ENCODE data around the gene PTPN1. TPM values are rescaled to one million over a fixed set of nuclear protein-coding genes. Genes with fewer than 3 reads are reported as not detected.
A peak's percentile ranks its signal among the peaks of the same experiment; 100 is the strongest.

Gene PTPN1
- total RNA-seq, 2 experiments from 2014 or later, result 79.0 to 92.8 TPM

GRCh38 chr20:50582092-50582491, 71.9 kb downstream of the PTPN1 start:
- Mint-ChIP-seq H3K36me3 (ENCODE audit: low read depth) (peaks cover 60% of the 10 kb centered on the region), H3K4me3 (no peak overlapping the region), H3K27ac (no peak overlapping the region), H3K27me3 (no peaks in the 10 kb centered on the region), H3K4me1 (peaks cover 10% of the 10 kb centered on the region), H3K9me3 (ENCODE audit: low read depth) (no peaks in the 10 kb centered on the region)
- intact Hi-C loops (cut with DNase I, micrococcal nuclease), result no loop called here
- ChIA-PET CTCF (interaction anchor here (0.8 to 1.0 kb wide), 2 partner anchors 11 to 12 kb away, joined by 5 to 6 read pairs; no protein-coding TSS in a partner anchor), POLR2A (no interaction called here)
- ATAC-seq (no peak), DNase-seq (no peak)

GRCh38 chr20:50582591-50583234, 72.5 kb downstream of the PTPN1 start:
- H3K27me3 Mint-ChIP-seq, result no peaks in the 10 kb centered on the region
- H3K9me3 Mint-ChIP-seq (ENCODE audit: low read depth), result no peaks in the 10 kb centered on the region
- ChIA-PET CTCF (interaction anchor here (1.0 kb wide), 1 partner anchor 11 kb away, joined by 5 read pairs; no protein-coding TSS in a partner anchor), POLR2A (no interaction called here)
- H3K4me3 Mint-ChIP-seq, result no peak overlapping the region
- ATAC-seq (no peak), DNase-seq (no peak)
- H3K27ac Mint-ChIP-seq, result no peak overlapping the region
- H3K4me1 Mint-ChIP-seq, result peaks cover 10% of the 10 kb centered on the region
- intact Hi-C loops (cut with DNase I, micrococcal nuclease), result no loop called here
- H3K36me3 Mint-ChIP-seq (ENCODE audit: low read depth), result peaks cover 55% of the 10 kb centered on the region

- ChIA-PET CTCF (interaction anchor here (0.8 to 1.3 kb wide), 3 partner anchors 67 to 512 kb away, joined by 3 read pairs; no protein-coding TSS in a partner anchor), POLR2A (no interaction called here)
- ATAC-seq (no peak), DNase-seq (no peak)
- peaks cover 3% of the 10 kb centered on the region for H3K4me1 Mint-ChIP-seq
- intact Hi-C loops (cut with DNase I, micrococcal nuclease), result no loop called here
- no peak overlapping the region for H3K4me3 Mint-ChIP-seq
- no peaks in the 10 kb centered on the region for H3K9me3 Mint-ChIP-seq (ENCODE audit: low read depth)
- peak overlapping the region; percentile 5 for H3K27ac Mint-ChIP-seq
- H3K27me3 Mint-ChIP-seq, result no peaks in the 10 kb centered on the region
- peaks cover 52% of the 10 kb centered on the region for H3K36me3 Mint-ChIP-seq (ENCODE audit: low read depth)
These were observed 73.4 kb downstream of the PTPN1 start for GRCh38 chr20:50583442-50584150.

- H3K27ac Mint-ChIP-seq, result peak overlapping the region; percentile 43
- ATAC-seq, result no peak
- no peak for DNase-seq
- H3K36me3 Mint-ChIP-seq (ENCODE audit: low read depth), result peaks cover 43% of the 10 kb centered on the region
- no peak overlapping the region for H3K4me3 Mint-ChIP-seq
- H3K9me3 Mint-ChIP-seq (ENCODE audit: low read depth), result no peaks in the 10 kb centered on the region
- peaks cover 3% of the 10 kb centered on the region for H3K4me1 Mint-ChIP-seq
- intact Hi-C loops (cut with DNase I, micrococcal nuclease), result no loop called here
- ChIA-PET POLR2A (no interaction called here), CTCF (interaction anchor here (0.6 to 1.3 kb wide), 8 partner anchors 68 to 514 kb away, joined by 3 to 4 read pairs (median 3); no protein-coding TSS in a partner anchor)
- no peaks in the 10 kb centered on the region for H3K27me3 Mint-ChIP-seq
These were observed 74.5 kb downstream of the PTPN1 start for GRCh38 chr20:50584687-50585086.

- intact Hi-C loops (cut with DNase I, micrococcal nuclease), result no loop called here
- no peak overlapping the region for H3K4me3 Mint-ChIP-seq
- peaks cover 3% of the 10 kb centered on the region for H3K4me1 Mint-ChIP-seq
- DNase-seq, result no peak
- H3K9me3 Mint-ChIP-seq (ENCODE audit: low read depth), result no peaks in the 10 kb centered on the region
- ATAC-seq, result no peak
- H3K27me3 Mint-ChIP-seq, result no peaks in the 10 kb centered on the region
- CTCF ChIA-PET, result interaction anchor here (0.6 to 1.3 kb wide), 7 partner anchors 10 to 514 kb away, joined by 3 to 4 read pairs (median 3); no protein-coding TSS in a partner anchor
- peaks cover 40% of the 10 kb centered on the region for H3K36me3 Mint-ChIP-seq (ENCODE audit: low read depth)
- H3K27ac Mint-ChIP-seq, result peak overlapping the region; percentile 43
- POLR2A ChIA-PET, result no interaction called here
These were observed 75.0 kb downstream of the PTPN1 start for GRCh38 chr20:50585214-50585613.

- Mint-ChIP-seq H3K4me1 (peaks cover 3% of the 10 kb centered on the region), H3K9me3 (ENCODE audit: low read depth) (no peaks in the 10 kb centered on the region), H3K4me3 (no peak overlapping the region), H3K27ac (no peak overlapping the region), H3K27me3 (no peaks in the 10 kb centered on the region), H3K36me3 (ENCODE audit: low read depth) (peaks cover 35% of the 10 kb centered on the region)
- ChIA-PET CTCF (interaction anchor here (0.7 to 1.3 kb wide), 5 partner anchors 10 to 400 kb away, joined by 3 to 4 read pairs (median 4); no protein-coding TSS in a partner anchor), POLR2A (no interaction called here)
- DNase-seq, result no peak
- intact Hi-C loops (cut with DNase I, micrococcal nuclease), result no loop called here
- ATAC-seq, result no peak
These were observed 75.5 kb downstream of the PTPN1 start for GRCh38 chr20:50585678-50586077.

- ChIA-PET CTCF (interaction anchor here (0.6 to 2.4 kb wide), 13 partner anchors 11 to 444 kb away, joined by 3 to 12 read pairs (median 3); no protein-coding TSS in a partner anchor), POLR2A (no interaction called here)
- Mint-ChIP-seq H3K27me3 (no peaks in the 10 kb centered on the region), H3K4me3 (no peak overlapping the region), H3K9me3 (ENCODE audit: low read depth) (no peaks in the 10 kb centered on the region), H3K27ac (no peak overlapping the region), H3K36me3 (ENCODE audit: low read depth) (peaks cover 27% of the 10 kb centered on the region), H3K4me1 (peaks cover 3% of the 10 kb centered on the region)
- intact Hi-C loops (cut with DNase I, micrococcal nuclease), result no loop called here
- DNase-seq (no peak), ATAC-seq (no peak)
These were observed 76.5 kb downstream of the PTPN1 start for GRCh38 chr20:50586531-50587232.

GRCh38 chr20:50587291-50587961, 77.2 kb downstream of the PTPN1 start:
- peaks cover 3% of the 10 kb centered on the region for H3K4me1 Mint-ChIP-seq
- DNase-seq, result no peak
- peak; percentile 19 for ATAC-seq
- no peak overlapping the region for H3K27ac Mint-ChIP-seq
- CTCF ChIA-PET, result interaction anchor here (0.6 to 2.4 kb wide), 14 partner anchors 10 to 245 kb away, joined by 3 to 12 read pairs (median 4); no protein-coding TSS in a partner anchor
- H3K4me3 Mint-ChIP-seq, result no peak overlapping the region
- no peaks in the 10 kb centered on the region for H3K27me3 Mint-ChIP-seq
- POLR2A ChIA-PET, result interaction anchor here (1.0 kb wide), 1 partner anchor 105 kb away, joined by 3 read pairs; no protein-coding TSS in a partner anchor
- intact Hi-C loops (cut with DNase I, micrococcal nuclease), result no loop called here
- no peaks in the 10 kb centered on the region for H3K9me3 Mint-ChIP-seq (ENCODE audit: low read depth)
- H3K36me3 Mint-ChIP-seq (ENCODE audit: low read depth), result peaks cover 22% of the 10 kb centered on the region

GRCh38 chr20:50588034-50588736, 78.0 kb downstream of the PTPN1 start:
- DNase-seq, result peak; percentile 89
- Mint-ChIP-seq H3K4me1 (peaks cover 3% of the 10 kb centered on the region), H3K36me3 (ENCODE audit: low read depth) (peaks cover 18% of the 10 kb centered on the region), H3K9me3 (ENCODE audit: low read depth) (no peaks in the 10 kb centered on the region), H3K4me3 (no peak overlapping the region), H3K27me3 (no peaks in the 10 kb centered on the region), H3K27ac (no peak overlapping the region)
- ChIA-PET CTCF (interaction anchor here (0.5 to 2.4 kb wide), 27 partner anchors 9 to 400 kb away, joined by 3 to 12 read pairs (median 4); no protein-coding TSS in a partner anchor), POLR2A (interaction anchor here (1.0 kb wide), 1 partner anchor 106 kb away, joined by 3 read pairs; no protein-coding TSS in a partner anchor)
- intact Hi-C loops (cut with DNase I, micrococcal nuclease), result no loop called here
- ATAC-seq, result peak; percentile 75

GRCh38 chr20:50589548-50590347, 79.6 kb downstream of the PTPN1 start:
- intact Hi-C loops (cut with DNase I, micrococcal nuclease), result no loop called here
- ChIA-PET POLR2A (no interaction called here), CTCF (interaction anchor here (0.6 to 2.4 kb wide), 5 partner anchors 10 to 413 kb away, joined by 3 to 12 read pairs (median 4); no protein-coding TSS in a partner anchor)
- Mint-ChIP-seq H3K27me3 (no peaks in the 10 kb centered on the region), H3K27ac (no peak overlapping the region), H3K36me3 (ENCODE audit: low read depth) (peaks cover 13% of the 10 kb centered on the region), H3K9me3 (ENCODE audit: low read depth) (no peaks in the 10 kb centered on the region), H3K4me1 (no peaks in the 10 kb centered on the region), H3K4me3 (no peak overlapping the region)
- ATAC-seq (no peak), DNase-seq (no peak)

Data from activated CD4-positive, alpha-beta T cell treated with anti-CD3 and anti-CD28 coated beads for 36 hours (primary cell).